Pancreas (tissue), 10 donors: ENCODE data around the gene CMYA5. TPM values are rescaled to one million over a fixed set of nuclear protein-coding genes. Genes with fewer than 3 reads are reported as not detected.

ENCODE experiments used
- ATAC-seq, 4 donors: fragments of 200-7000 bp; cut with Tn5 transposase; one replicate each; pipeline versions ENCODE4 v1.8.0 to v1.9.1; 2020; ENCODE audit warnings: mild to moderate bottlenecking in 4 of 4, moderate library complexity in 4 of 4
- DNase-seq, 6 donors: peaks; one replicate each; pipeline ENCODE4 v3.0.0-alpha.2; 2020
- FAIRE-seq: peaks from 2 replicates; lab custom pipeline; 2012; peaks lifted over from hg19 to GRCh38; lab: Jason Lieb, UNC
- H3K27ac ChIP-seq, 4 donors: fragments of 200-600 bp; sonication (generic); 1 replicate in 3 of 4; 2 replicates in 1 of 4; pipeline versions ENCODE4 v1.5.0 to v1.8.0; 2020
- H3K27me3 ChIP-seq, 4 donors: fragments of 200-600 bp; one replicate each; pipeline ENCODE4 v1.8.0; 2021
- H3K36me3 ChIP-seq, 3 donors: fragments of 200-600 bp; sonication (generic) in 1 of 3; one replicate each; pipeline versions ENCODE4 v1.5.0 to v1.8.0; 2020 to 2021
- H3K4me1 ChIP-seq, 3 donors: fragments of 200-600 bp; one replicate each; pipeline ENCODE4 v1.8.0; 2021
- H3K4me3 ChIP-seq, 4 donors: fragments of 200-600 bp; sonication (generic) in 2 of 4; one replicate each; pipeline versions ENCODE4 v1.5.0 to v1.8.0; 2020 to 2021
- H3K9me3 ChIP-seq, 4 donors: fragments of 200-600 bp; one replicate each; pipeline ENCODE4 v1.8.0; 2021
- CTCF ChIP-seq, 4 donors: fragments of 200-600 bp; sonication (generic) in 3 of 4; IDR thresholded peaks; one replicate each; pipeline versions ENCODE4 v1.5.0 to v1.8.0; 2021; ENCODE audit warnings: antibody characterized with exemption in 4 of 4
- WGBS, 2 donors: extraction: QIAGEN DNeasy Blood & Tissue Kit; methylation state at CpG; one replicate each; pipeline ENCODE4 v1.1.7; 2013; 5-methylcytosine and 5-hydroxymethylcytosine counted together
- intact Hi-C, 3 donors: fragments of 100-400 bp; cut with DNase I; formaldehyde crosslinking; loops; one replicate each; pipeline versions ENCODE4 v1.11.1 to v1.14.2; 2022
- polyA plus RNA-seq, 2 donors: library from polyadenylated mRNA; stranded (reverse); fragments of 200-250 nt; gene quantifications; one replicate each; pipeline ENCODE4 v1.2.3, GENCODE V29; 2013
- total RNA-seq, 6 donors: library from RNA; stranded (reverse); fragmentation: NEBNext Ultra II Directional in 4 of 6; extraction: Animal tissue kit (Norgen Biotek cat#: 25700) in 4 of 6; gene quantifications; one replicate each; pipeline versions ENCODE4 v1.2.1 to v1.2.4, GENCODE V29; 2021 to 2023
- donor health status: healthy with polysubstance abuse.
- donor health status: DM: no; HTN: no; CAD: no; lungs with moderate emphysema.
- donor health status: DM: no; HTN: no; CAD: no.
- donor health status: control.
- donor health status: control.
- donor health status: Bipolar disorder and iron deficiency.
- donor health status: DM: yes; HTN: yes; CAD: no.
- donor health status: DM: no; HTN: no; CAD: no.
- donor health status: DM: no; HTN: no; CAD: no.
- donor health status: DM: yes; HTN: yes; CAD: no.

The CMYA5 gene
- total and polyA plus RNA-seq, 8 donors, result 0.09 to 0.84 (median 0.39) TPM

GRCh38 chr5:79750611-79751510, 61.2 kb downstream of the CMYA5 start:
- intact Hi-C loops, result no loop called here
- no peak for ATAC-seq
- H3K4me1 ChIP-seq, result peaks cover 0 to 7% (median 0%) of the 10 kb centered on the region in 3 donors
- WGBS, 2 donors, result 75 to 80% methylated on average over 8 of the region's 8 CpGs
- TF ChIP-seq CTCF (IDR thresholded peaks at IDR 0.05), result no peak
- no peak for FAIRE-seq
- no peaks in the 10 kb centered on the region for H3K36me3 ChIP-seq
- H3K27me3 ChIP-seq, result no peaks in the 10 kb centered on the region
- no peak for DNase-seq
- H3K9me3 ChIP-seq, result no peaks in the 10 kb centered on the region
- no peak overlapping the region for H3K27ac ChIP-seq
- H3K4me3 ChIP-seq, result no peak overlapping the region

- FAIRE-seq, result no peak
- DNase-seq, result no peak
- Histone ChIP-seq H3K9me3 (no peaks in the 10 kb centered on the region), H3K4me1 (peaks cover 0 to 7% (median 0%) of the 10 kb centered on the region in 3 donors), H3K36me3 (no peaks in the 10 kb centered on the region), H3K27ac (no peak overlapping the region), H3K27me3 (no peaks in the 10 kb centered on the region), H3K4me3 (no peak overlapping the region)
- ATAC-seq, result no peak
- intact Hi-C loops, result no loop called here
- TF ChIP-seq CTCF (IDR thresholded peaks at IDR 0.05), result no peak
- 85 to 89% methylated on average over 1 of the region's 1 CpG for WGBS, 2 donors
Measured at GRCh38 chr5:79753092-79753491, 63.5 kb downstream of the CMYA5 start.

GRCh38 chr5:79753877-79754645, 64.4 kb downstream of the CMYA5 start:
- no peaks in the 10 kb centered on the region for H3K27me3 ChIP-seq
- no peaks in the 10 kb centered on the region for H3K9me3 ChIP-seq
- intact Hi-C loops, result no loop called here
- no peak for TF ChIP-seq CTCF (IDR thresholded peaks at IDR 0.05)
- FAIRE-seq, result no peak
- H3K4me3 ChIP-seq, result no peak overlapping the region
- H3K36me3 ChIP-seq, result no peaks in the 10 kb centered on the region
- 68 to 70% methylated on average over 8 of the region's 8 CpGs for WGBS, 2 donors
- ATAC-seq, result no peak
- H3K4me1 ChIP-seq, result peaks cover 0 to 7% (median 0%) of the 10 kb centered on the region in 3 donors
- no peak overlapping the region for H3K27ac ChIP-seq
- no peak for DNase-seq

- TF ChIP-seq CTCF (IDR thresholded peaks at IDR 0.05), result no peak
- no peaks in the 10 kb centered on the region for H3K36me3 ChIP-seq
- FAIRE-seq (no peak), DNase-seq (no peak), ATAC-seq (peak in 2 of 4 donors; percentile 16 to 51)
- no peak overlapping the region for H3K4me3 ChIP-seq
- H3K9me3 ChIP-seq, result no peaks in the 10 kb centered on the region
- WGBS, 2 donors, result 73 to 74% methylated on average over 7 of the region's 7 CpGs
- intact Hi-C loops, result no loop called here
- no peaks in the 10 kb centered on the region for H3K27me3 ChIP-seq
- H3K4me1 ChIP-seq, result peaks cover 0 to 7% (median 0%) of the 10 kb centered on the region in 3 donors
- no peak overlapping the region for H3K27ac ChIP-seq
Measured at GRCh38 chr5:79754865-79755555, 65.4 kb downstream of the CMYA5 start.
